ENCODE measurements around the gene ZNF2.

GRCh38 chr2:95181774-95182173 lies 16.2 kb downstream of the ZNF2 start:
- no peak for TF ChIP-seq EGR2 (tag by site-specific recombination; IDR thresholded peaks at IDR 0.05; ENCODE audit: low read depth)
- TF ChIP-seq CTCF (tag by site-specific recombination; IDR thresholded peaks at IDR 0.05), result no peak
- no peak for TF ChIP-seq TCF7L2 (IDR thresholded peaks at IDR 0.05; ENCODE audit: borderline replicate concordance, low read depth, low read length)
- TF ChIP-seq ZNF514 (tag by site-specific recombination; IDR thresholded peaks at IDR 0.05), result no peak
- no peak for TF ChIP-seq SP2 (tag by site-specific recombination; IDR thresholded peaks at IDR 0.05)
- no peak for TF ChIP-seq ZNF184 (tag by site-specific recombination; IDR thresholded peaks at IDR 0.05)
- no peak for TF ChIP-seq KLF16 (tag by site-specific recombination; IDR thresholded peaks at IDR 0.05)
- TF ChIP-seq ZNF600 (tag by site-specific recombination; IDR thresholded peaks at IDR 0.05), result no peak

All from HEK293 (cell line).